ENCODE measurements around the gene PLEKHM3.

GRCh38 chr2:207884127-207884526, 141.2 kb downstream of the PLEKHM3 start:
- TF ChIP-seq, protein P1, sequence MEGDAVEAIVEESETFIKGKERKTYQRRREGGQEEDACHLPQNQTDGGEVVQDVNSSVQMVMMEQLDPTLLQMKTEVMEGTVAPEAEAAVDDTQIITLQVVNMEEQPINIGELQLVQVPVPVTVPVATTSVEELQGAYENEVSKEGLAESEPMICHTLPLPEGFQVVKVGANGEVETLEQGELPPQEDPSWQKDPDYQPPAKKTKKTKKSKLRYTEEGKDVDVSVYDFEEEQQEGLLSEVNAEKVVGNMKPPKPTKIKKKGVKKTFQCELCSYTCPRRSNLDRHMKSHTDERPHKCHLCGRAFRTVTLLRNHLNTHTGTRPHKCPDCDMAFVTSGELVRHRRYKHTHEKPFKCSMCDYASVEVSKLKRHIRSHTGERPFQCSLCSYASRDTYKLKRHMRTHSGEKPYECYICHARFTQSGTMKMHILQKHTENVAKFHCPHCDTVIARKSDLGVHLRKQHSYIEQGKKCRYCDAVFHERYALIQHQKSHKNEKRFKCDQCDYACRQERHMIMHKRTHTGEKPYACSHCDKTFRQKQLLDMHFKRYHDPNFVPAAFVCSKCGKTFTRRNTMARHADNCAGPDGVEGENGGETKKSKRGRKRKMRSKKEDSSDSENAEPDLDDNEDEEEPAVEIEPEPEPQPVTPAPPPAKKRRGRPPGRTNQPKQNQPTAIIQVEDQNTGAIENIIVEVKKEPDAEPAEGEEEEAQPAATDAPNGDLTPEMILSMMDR (IDR thresholded peaks at IDR 0.05; ENCODE audit: low read depth, low read length) = no peak
- TF ChIP-seq POLR2A (IDR thresholded peaks at IDR 0.05; ENCODE audit: extremely low read depth, insufficient read length) = no peak
